ENCODE results near the gene SNTA1.

The SNTA1 gene

GRCh38 chr20:33401921-33402369 lies 41.6 kb downstream of the SNTA1 start:
- H3K4me3 ChIP-seq (ENCODE audit: low read depth, low read length) = peak overlapping the region; percentile 99

DNA sequence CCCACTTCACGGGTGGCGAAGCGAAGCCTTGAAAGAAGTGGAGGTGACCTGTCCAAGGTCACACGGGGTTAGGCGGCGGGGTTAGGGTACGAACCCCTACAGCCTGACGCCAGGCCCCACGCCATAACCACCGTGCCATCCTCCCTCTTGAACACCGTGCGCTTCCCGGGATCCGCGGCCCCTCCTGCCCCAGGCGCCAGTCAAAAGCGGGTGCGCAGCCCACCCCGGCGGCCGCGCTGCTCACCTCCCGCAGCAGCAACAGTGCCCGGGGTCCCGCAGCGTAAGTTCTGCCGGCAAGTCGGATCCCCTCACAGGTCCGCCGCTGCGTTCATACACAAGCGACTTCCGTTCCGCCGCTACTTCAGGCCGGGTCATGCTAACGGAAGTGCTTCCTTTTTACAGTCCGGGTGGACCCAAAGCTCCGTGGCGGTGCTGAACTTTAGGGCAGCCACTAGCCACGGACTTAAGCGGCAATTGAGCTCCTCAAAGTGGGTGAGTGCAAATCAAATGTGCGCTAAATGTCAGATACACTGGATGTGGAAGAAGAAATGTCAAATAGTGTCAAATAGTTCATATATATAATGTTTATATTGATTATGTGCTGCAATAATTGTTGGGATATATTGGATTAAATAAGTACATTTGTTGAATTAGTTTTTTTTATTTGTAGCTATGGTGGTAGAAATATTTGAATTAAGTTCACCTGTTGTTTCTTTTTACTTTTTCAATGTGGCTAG lies 42.2 kb downstream of the SNTA1 start, which contains the start of gene CDK5RAP1:
Gene CDK5RAP1 (minus strand): TSS at position 336 of the 737 bp plus-strand sequence. CDS start 4,455 bp downstream, outside the sequence.
- peak; percentile 94 for DNase-seq (ENCODE audit: low read depth)
- peak within 1 kb of the TSS; percentile 99 for H3K4me3 ChIP-seq (ENCODE audit: low read depth, low read length)
- TF ChIP-seq, protein P1, sequence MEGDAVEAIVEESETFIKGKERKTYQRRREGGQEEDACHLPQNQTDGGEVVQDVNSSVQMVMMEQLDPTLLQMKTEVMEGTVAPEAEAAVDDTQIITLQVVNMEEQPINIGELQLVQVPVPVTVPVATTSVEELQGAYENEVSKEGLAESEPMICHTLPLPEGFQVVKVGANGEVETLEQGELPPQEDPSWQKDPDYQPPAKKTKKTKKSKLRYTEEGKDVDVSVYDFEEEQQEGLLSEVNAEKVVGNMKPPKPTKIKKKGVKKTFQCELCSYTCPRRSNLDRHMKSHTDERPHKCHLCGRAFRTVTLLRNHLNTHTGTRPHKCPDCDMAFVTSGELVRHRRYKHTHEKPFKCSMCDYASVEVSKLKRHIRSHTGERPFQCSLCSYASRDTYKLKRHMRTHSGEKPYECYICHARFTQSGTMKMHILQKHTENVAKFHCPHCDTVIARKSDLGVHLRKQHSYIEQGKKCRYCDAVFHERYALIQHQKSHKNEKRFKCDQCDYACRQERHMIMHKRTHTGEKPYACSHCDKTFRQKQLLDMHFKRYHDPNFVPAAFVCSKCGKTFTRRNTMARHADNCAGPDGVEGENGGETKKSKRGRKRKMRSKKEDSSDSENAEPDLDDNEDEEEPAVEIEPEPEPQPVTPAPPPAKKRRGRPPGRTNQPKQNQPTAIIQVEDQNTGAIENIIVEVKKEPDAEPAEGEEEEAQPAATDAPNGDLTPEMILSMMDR (conservative IDR thresholded peaks at IDR 0.05; ENCODE audit: low read depth, low read length) = no peak

More at GRCh38 chr20:33401921-33402369, 41.6 kb downstream of the SNTA1 start:
- TF ChIP-seq, protein P1 (conservative IDR thresholded peaks at IDR 0.05; ENCODE audit: low read depth, low read length) = no peak
- peak; percentile 20 for DNase-seq (ENCODE audit: low read depth)

- TF ChIP-seq, protein P1 (conservative IDR thresholded peaks at IDR 0.05; ENCODE audit: low read depth, low read length) = peak; percentile 42
- DNase-seq (ENCODE audit: low read depth) = peak; percentile 50
- peak overlapping the region; percentile 99 for H3K4me3 ChIP-seq (ENCODE audit: low read depth, low read length)
Observed at GRCh38 chr20:33400812-33401183, 42.8 kb downstream of the SNTA1 start.

- DNase-seq (ENCODE audit: low read depth) = peak; percentile 22
- no peak overlapping the region for H3K4me3 ChIP-seq (ENCODE audit: low read depth, low read length)
- TF ChIP-seq, protein P1 (conservative IDR thresholded peaks at IDR 0.05; ENCODE audit: low read depth, low read length) = no peak
Observed at GRCh38 chr20:33399924-33400323, 43.6 kb downstream of the SNTA1 start.

DNA sequence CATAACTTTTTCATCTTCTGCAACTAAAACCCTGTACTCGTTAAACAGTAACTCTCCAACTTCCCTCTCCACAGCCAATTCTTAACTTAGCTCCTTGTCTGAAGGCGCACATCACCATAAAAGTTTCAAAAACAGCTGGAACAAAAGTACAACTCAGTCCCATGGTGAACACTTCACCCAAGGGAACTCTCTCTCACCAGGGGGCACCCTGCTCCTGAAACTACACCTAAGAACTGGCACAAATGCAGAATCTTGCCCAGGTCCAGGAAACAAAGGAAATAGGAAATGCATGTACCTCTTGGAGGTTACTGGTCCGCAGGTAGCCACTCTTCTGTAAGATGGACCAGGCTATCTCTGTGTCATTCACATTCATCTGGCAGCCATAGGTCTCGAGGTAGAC lies 48.8 kb downstream of the SNTA1 start:
- H3K4me3 ChIP-seq (ENCODE audit: low read depth, low read length) = no peak overlapping the region
- peak; percentile 20 for DNase-seq (ENCODE audit: low read depth)
- TF ChIP-seq, protein P1 (conservative IDR thresholded peaks at IDR 0.05; ENCODE audit: low read depth, low read length) = peak; percentile 24

- H3K4me3 ChIP-seq (ENCODE audit: low read depth, low read length) = no peak overlapping the region
- TF ChIP-seq, protein P1 (conservative IDR thresholded peaks at IDR 0.05; ENCODE audit: low read depth, low read length) = no peak
- DNase-seq (ENCODE audit: low read depth) = no peak
Observed at GRCh38 chr20:33393609-33394008, 50.0 kb downstream of the SNTA1 start.

Data from choroid plexus epithelial cell (primary cell).